Activated CD4-positive, CD25-positive, alpha-beta regulatory T cell treated with anti-CD3 and anti-CD28 coated beads, Interleukin-2, amount 50 U/mL, for 24 hours (primary cell): ENCODE measurements around the gene VANGL1.

Experiments
- ATAC-seq, 2 donors: fragments of 150-1000 bp; cut with Tn5 transposase; one replicate each; pipeline ENCODE4 v1.10.0; 2021; ENCODE audit warnings: mild to moderate bottlenecking in 1 of 2, moderate library complexity in 1 of 2

Gene VANGL1

GRCh38 chr1:115669002-115669673 lies 27.4 kb downstream of the VANGL1 start:
- ATAC-seq: no peak

- no peak for ATAC-seq
These were observed 28.1 kb downstream of the VANGL1 start for GRCh38 chr1:115669886-115670285.

GRCh38 chr1:115670476-115671175 lies 28.9 kb downstream of the VANGL1 start:
- no peak for ATAC-seq

- ATAC-seq: no peak
These were observed 29.6 kb downstream of the VANGL1 start for GRCh38 chr1:115671176-115671934.

GRCh38 chr1:115672224-115673009 lies 30.6 kb downstream of the VANGL1 start:
- ATAC-seq: no peak

GRCh38 chr1:115676498-115677181 lies 34.9 kb downstream of the VANGL1 start:
- ATAC-seq: no peak

GRCh38 chr1:115677182-115677555 lies 35.4 kb downstream of the VANGL1 start:
- no peak for ATAC-seq

- ATAC-seq: no peak
These were observed 35.8 kb downstream of the VANGL1 start for GRCh38 chr1:115677565-115677964.

GRCh38 chr1:115678141-115678540 lies 36.4 kb downstream of the VANGL1 start:
- ATAC-seq: no peak

- ATAC-seq: peak in 1 of 2 donors; percentile 20
These were observed 37.4 kb downstream of the VANGL1 start for GRCh38 chr1:115679141-115679611.

- ATAC-seq: no peak
These were observed 39.0 kb downstream of the VANGL1 start for GRCh38 chr1:115680730-115681111.

- ATAC-seq: no peak
These were observed 41.0 kb downstream of the VANGL1 start for GRCh38 chr1:115682792-115683191.

- no peak for ATAC-seq
These were observed 43.4 kb downstream of the VANGL1 start for GRCh38 chr1:115685029-115685705.

GRCh38 chr1:115687744-115688143 lies 46.0 kb downstream of the VANGL1 start:
- ATAC-seq: no peak

- ATAC-seq: no peak
These were observed 49.2 kb downstream of the VANGL1 start for GRCh38 chr1:115690972-115691371.

GRCh38 chr1:115692224-115692623 lies 50.5 kb downstream of the VANGL1 start:
- no peak for ATAC-seq

- ATAC-seq: no peak
These were observed 53.0 kb downstream of the VANGL1 start for GRCh38 chr1:115694805-115695204.

- ATAC-seq: no peak
These were observed 55.8 kb downstream of the VANGL1 start for GRCh38 chr1:115697619-115698018.

- no peak for ATAC-seq
These were observed 59.3 kb downstream of the VANGL1 start for GRCh38 chr1:115701090-115701489.

GRCh38 chr1:115702959-115703358 lies 61.2 kb downstream of the VANGL1 start:
- ATAC-seq: no peak

- ATAC-seq: no peak
These were observed 63.5 kb downstream of the VANGL1 start for GRCh38 chr1:115705085-115705951.
